Ectodermal cell (in vitro differentiated cells): Measurements from ENCODE around the gene ANP32B.
"Not testable (repeated sequence)": the region's sequence is repeated elsewhere in the genome, so short reads cannot be mapped to it uniquely, and the experiment has no call there.

Experiments used
- H3K27ac ChIP-seq: 2 replicates; pipeline ENCODE4 v1.7.0; 2013; ENCODE audit warnings: mild to moderate bottlenecking, low read depth, low read length; ENCODE audit not compliant: insufficient read depth, poor library complexity, severe bottlenecking
- H3K27me3 ChIP-seq: 2 replicates; pipeline ENCODE4 v1.7.0; 2013; ENCODE audit warnings: mild to moderate bottlenecking, low read length; ENCODE audit not compliant: insufficient read depth, control insufficient read depth, poor library complexity, severe bottlenecking
- H3K36me3 ChIP-seq: one replicate; pipeline ENCODE4 v1.7.0; 2013; ENCODE audit warnings: low read length; ENCODE audit not compliant: control insufficient read depth, insufficient read depth
- H3K4me1 ChIP-seq: one replicate; pipeline ENCODE4 v1.7.0; 2013; ENCODE audit warnings: low read length; ENCODE audit not compliant: control insufficient read depth, insufficient read depth
- H3K4me3 ChIP-seq: 2 replicates; pipeline ENCODE4 v1.7.0; 2013; ENCODE audit warnings: low read depth, low read length, control low read depth; ENCODE audit not compliant: insufficient read depth
- H3K9me3 ChIP-seq: 2 replicates; pipeline ENCODE4 v1.7.0; 2013; ENCODE audit warnings: mild to moderate bottlenecking, low read length, moderate library complexity; ENCODE audit not compliant: control insufficient read depth
- WGBS, 2 experiments: methylation state at CpG; one replicate each; pipeline ENCODE4 v1.1.7; 2013; ENCODE audit warnings: missing lambda C conversion rate in 2 of 2; 5-methylcytosine and 5-hydroxymethylcytosine counted together

The ANP32B gene

GRCh38 chr9:97962136-97962535 is 21.0 kb upstream of the ANP32B start:
- WGBS, 2 experiments = 88 to 89% methylated on average over 4 of the region's 4 CpGs
- peaks cover 14% of the 10 kb centered on the region for H3K27me3 ChIP-seq
- no peaks in the 10 kb centered on the region for H3K9me3 ChIP-seq
- no peak overlapping the region for H3K4me3 ChIP-seq
- no peaks in the 10 kb centered on the region for H3K4me1 ChIP-seq
- no peaks in the 10 kb centered on the region for H3K36me3 ChIP-seq
- no peak overlapping the region for H3K27ac ChIP-seq

DNA sequence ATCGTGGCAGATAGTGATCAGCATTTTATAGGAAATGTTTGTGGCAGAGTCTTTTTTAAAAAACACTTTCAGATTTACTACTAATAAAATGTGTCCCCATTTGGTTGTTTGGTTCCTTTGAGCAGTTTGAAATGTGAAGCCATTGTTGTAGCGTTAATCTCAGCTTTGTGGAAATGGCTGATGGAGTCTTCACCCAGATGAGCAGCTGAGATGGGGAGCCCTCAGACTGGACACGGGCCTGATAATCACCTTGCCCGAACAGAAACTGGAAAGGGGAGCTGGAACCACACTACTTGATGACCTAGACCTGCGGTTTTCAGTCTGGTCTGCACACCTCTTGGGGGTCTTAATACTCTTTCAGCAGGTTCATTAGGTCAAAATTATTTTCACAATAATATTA is 20.6 kb upstream of the ANP32B start:
- Histone ChIP-seq H3K27me3 (peaks cover 14% of the 10 kb centered on the region), H3K36me3 (no peaks in the 10 kb centered on the region), H3K4me3 (no peak overlapping the region), H3K27ac (no peak overlapping the region), H3K4me1 (no peaks in the 10 kb centered on the region), H3K9me3 (no peaks in the 10 kb centered on the region)
- 89 to 95% methylated on average over 5 of the region's 5 CpGs for WGBS, 2 experiments

DNA sequence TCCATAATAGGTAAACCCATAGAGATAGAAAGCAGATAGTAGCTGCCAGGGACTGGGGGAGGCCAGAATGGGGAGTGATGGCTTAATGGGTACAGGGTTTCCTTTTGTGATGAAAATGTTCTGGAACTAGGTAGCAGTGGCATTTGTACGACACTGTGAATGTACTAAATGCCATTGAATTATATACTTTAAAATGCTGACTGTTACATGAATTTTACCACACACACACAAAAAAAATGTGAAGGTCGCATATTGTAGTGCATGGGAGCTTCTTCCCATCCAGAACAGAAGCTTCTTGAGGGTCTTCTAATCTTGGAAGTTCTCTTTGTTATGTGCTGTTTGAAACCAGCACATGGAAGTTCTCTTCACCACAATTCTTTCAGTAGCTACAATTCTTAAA is 19.9 kb upstream of the ANP32B start:
- H3K36me3 ChIP-seq = no peaks in the 10 kb centered on the region
- H3K4me1 ChIP-seq = no peaks in the 10 kb centered on the region
- no peaks in the 10 kb centered on the region for H3K9me3 ChIP-seq
- H3K4me3 ChIP-seq = no peak overlapping the region
- no peak overlapping the region for H3K27ac ChIP-seq
- WGBS, 2 experiments = 76% methylated on average over 1 of the region's 2 CpGs; no CpG with 5 or more reads in 1 of the 2 experiments
- peaks cover 19% of the 10 kb centered on the region for H3K27me3 ChIP-seq

GRCh38 chr9:97964901-97965300 is 18.2 kb upstream of the ANP32B start:
- Histone ChIP-seq H3K27me3 (peaks cover 29% of the 10 kb centered on the region), H3K36me3 (no peaks in the 10 kb centered on the region), H3K9me3 (no peaks in the 10 kb centered on the region), H3K4me1 (no peaks in the 10 kb centered on the region), H3K27ac (no peak overlapping the region), H3K4me3 (no peak overlapping the region)

- Histone ChIP-seq H3K4me3 (no peak overlapping the region), H3K4me1 (no peaks in the 10 kb centered on the region), H3K9me3 (no peaks in the 10 kb centered on the region), H3K36me3 (no peaks in the 10 kb centered on the region), H3K27ac (no peak overlapping the region), H3K27me3 (peaks cover 38% of the 10 kb centered on the region)
- WGBS, 2 experiments = 9 to 27% methylated on average over 1 of the region's 1 CpG
These were observed 16.6 kb upstream of the ANP32B start for GRCh38 chr9:97966493-97966892.

DNA sequence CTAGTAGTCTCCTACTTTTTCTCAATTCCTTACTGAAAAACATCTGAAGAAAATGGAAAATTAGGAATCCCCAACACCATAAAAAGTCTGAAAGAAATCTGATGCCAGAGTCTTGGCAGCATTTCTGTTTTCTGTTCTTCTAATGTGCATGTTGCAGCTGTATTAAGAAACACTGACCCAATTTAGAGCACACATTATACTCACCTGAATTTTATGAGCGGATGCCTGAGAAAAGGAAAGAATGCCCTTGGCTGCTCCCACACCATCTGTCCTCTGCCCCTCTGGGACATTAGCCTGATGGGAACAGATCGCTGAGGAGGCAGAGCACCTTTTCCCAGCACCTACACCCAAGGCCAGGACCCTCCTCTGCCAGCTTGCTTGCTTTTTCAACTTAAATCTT is 14.1 kb upstream of the ANP32B start:
- Histone ChIP-seq H3K9me3 (no peaks in the 10 kb centered on the region), H3K36me3 (no peaks in the 10 kb centered on the region), H3K4me3 (no peak overlapping the region), H3K27ac (no peak overlapping the region), H3K27me3 (peaks cover 59% of the 10 kb centered on the region), H3K4me1 (no peaks in the 10 kb centered on the region)
- 85 to 92% methylated on average over 2 of the region's 2 CpGs for WGBS, 2 experiments

DNA sequence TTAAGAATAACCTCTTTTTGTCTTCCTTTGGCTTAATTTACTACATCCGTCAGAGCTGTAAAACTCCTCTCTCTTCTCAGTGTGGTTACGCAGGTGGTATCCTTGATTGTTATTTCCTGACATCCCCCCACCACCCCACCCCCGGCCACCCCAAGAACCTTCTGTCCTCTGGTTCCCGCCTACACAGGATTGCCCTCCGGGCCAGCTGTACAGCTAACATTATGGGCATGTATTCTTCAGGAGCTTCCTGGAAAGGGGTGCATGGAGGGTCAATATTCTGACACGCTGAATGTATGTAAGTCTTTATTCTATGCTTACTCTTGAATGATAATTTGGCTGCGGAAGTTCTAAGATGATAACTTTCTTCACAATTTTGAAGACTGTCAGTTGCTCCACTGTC is 13.0 kb upstream of the ANP32B start:
- 82 to 85% methylated on average over 6 to 7 of the region's 7 CpGs for WGBS, 2 experiments
- Histone ChIP-seq H3K9me3 (no peaks in the 10 kb centered on the region), H3K27ac (no peak overlapping the region), H3K4me1 (no peaks in the 10 kb centered on the region), H3K4me3 (no peak overlapping the region), H3K27me3 (peaks cover 55% of the 10 kb centered on the region), H3K36me3 (no peaks in the 10 kb centered on the region)

- Histone ChIP-seq H3K4me3 (no peak overlapping the region), H3K9me3 (no peaks in the 10 kb centered on the region), H3K4me1 (no peaks in the 10 kb centered on the region), H3K36me3 (no peaks in the 10 kb centered on the region), H3K27ac (no peak overlapping the region), H3K27me3 (peaks cover 78% of the 10 kb centered on the region)
- 82 to 83% methylated on average over 4 of the region's 4 CpGs for WGBS, 2 experiments
These were observed 10.4 kb upstream of the ANP32B start for GRCh38 chr9:97972753-97973152.

DNA sequence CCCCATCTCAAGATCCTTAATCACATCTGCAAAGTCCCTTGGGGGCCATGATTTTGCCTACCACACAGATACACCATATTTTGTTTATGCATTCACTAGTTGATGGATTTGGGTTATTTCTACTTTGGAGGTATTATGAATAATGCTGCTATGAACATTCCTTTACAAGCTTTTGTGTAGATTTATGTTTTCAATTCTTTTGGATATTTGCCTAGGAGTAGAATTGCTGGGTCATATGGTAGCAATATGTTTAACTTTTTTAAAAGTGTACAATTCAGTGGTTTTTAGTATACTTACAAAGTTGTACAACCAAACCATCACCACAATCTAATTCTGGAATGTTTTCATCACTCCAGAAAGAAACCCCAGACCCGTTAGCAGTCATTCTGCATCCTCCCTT is 7.8 kb upstream of the ANP32B start:
- H3K4me3 ChIP-seq = no peak overlapping the region
- peaks cover 87% of the 10 kb centered on the region for H3K27me3 ChIP-seq
- 90 to 93% methylated on average over 1 of the region's 1 CpG for WGBS, 2 experiments
- H3K9me3 ChIP-seq = no peaks in the 10 kb centered on the region
- no peaks in the 10 kb centered on the region for H3K4me1 ChIP-seq
- H3K27ac ChIP-seq = no peak overlapping the region
- H3K36me3 ChIP-seq = no peaks in the 10 kb centered on the region

DNA sequence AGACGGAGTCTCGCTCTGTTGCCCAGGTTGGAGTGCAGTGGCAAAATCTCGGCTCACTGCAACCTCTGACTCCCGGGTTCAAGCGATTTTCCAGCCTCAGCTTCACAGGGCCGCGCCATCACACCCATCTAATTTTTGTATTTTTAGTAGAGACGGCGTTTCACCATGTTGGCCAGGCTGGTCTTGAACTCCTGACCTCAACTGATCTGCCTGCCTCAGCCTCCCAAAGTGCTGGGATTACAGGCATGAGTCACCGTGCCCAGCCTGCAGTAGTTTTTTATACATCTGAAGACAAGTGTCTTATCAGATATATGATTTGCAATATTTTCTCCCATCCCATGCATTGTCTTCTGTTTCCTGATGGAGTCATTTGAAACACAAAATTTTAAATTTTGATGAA is 6.5 kb upstream of the ANP32B start:
- not testable (repeated sequence) for H3K36me3 ChIP-seq, H3K27ac ChIP-seq, H3K4me3 ChIP-seq, H3K9me3 ChIP-seq, H3K4me1 ChIP-seq
- WGBS, 2 experiments = 89% methylated on average over 10 of the region's 10 CpGs
- H3K27me3 ChIP-seq = peaks cover 93% of the 10 kb centered on the region

- Histone ChIP-seq H3K36me3 (no peaks in the 10 kb centered on the region), H3K27me3 (peaks cover 87% of the 10 kb centered on the region), H3K27ac (no peak overlapping the region), H3K4me3 (no peak overlapping the region), H3K9me3 (no peaks in the 10 kb centered on the region), H3K4me1 (no peaks in the 10 kb centered on the region)
- WGBS, 2 experiments = 83 to 85% methylated on average over 3 of the region's 3 CpGs
These were observed 4.6 kb upstream of the ANP32B start for GRCh38 chr9:97978371-97979130.
